NCI-H2029 (cell line): ENCODE data around the gene FBXW11.
"Not testable (repeated sequence)": the region's sequence is repeated elsewhere in the genome, so short reads cannot be mapped to it uniquely, and the experiment has no call there.

Source experiments
- DNase-seq: peaks from one replicate; lab custom pipeline; 2025; lab: John Stamatoyannopoulos, UW

Gene FBXW11

DNA sequence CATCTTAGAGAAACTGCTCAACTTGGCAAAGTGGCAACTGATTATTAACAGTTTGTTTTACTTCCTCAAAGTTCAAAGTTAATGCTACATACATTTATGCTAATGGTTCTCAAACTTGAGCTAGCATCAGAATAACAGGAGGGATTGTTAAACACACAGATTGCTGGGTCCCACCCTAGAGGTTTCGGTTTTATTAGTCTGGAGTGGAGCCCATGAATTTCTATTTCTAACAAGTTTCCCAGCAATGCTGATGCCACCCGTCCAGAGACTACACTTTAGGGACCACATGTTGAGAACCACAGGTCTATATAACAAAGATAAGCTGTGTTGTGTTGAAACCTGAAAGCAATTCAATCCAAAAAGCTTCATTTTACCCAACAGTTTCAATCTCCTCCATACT is 95.3 kb downstream of the FBXW11 start:
- DNase-seq = no peak

DNA sequence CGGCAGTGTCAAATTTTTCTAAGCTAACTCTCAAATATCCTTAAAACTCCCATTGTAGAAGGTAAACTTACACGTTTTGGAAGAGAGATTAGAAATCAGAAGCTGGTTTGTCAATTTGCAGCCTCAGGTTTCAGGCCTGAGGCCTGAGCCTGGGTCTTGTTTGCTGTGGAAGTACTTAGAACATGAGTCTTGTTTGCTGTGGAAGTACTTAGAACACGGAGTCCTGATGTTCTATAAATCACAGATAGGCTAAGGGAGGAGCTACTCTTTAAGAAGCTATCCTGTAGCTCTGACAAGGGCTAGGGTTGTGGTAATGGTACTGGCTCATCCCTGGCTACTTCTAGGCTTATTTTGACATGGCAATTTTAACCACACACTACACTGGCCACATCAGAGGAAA is 97.8 kb downstream of the FBXW11 start:
- DNase-seq = no peak

DNA sequence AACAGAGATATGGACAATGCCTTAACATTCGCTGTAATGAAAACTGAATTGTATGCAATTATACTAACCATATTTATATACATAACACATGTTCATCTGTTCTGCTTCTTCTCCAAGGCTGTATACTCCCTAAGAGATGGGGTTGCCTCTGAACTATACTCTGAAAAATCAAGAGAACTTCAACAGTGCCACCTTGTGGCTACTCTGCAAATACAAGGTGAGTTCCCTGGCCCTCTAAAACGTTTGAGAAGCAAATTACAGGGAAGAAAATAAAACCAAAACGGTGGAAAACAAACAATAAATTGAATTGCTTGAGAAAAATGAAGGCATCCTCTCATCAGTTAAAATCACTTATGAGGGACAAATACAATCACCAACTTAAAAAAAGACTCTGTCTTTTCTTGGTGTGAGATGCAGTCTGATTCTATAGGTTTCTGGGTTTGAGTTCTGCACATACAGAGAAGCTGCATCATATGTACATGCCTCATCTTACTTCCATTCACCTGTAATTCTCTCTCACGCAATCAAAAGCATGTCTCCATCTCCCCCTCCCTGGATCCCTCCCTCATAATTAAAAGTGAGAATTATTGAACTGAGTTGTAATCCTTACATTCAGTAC is 98.6 kb downstream of the FBXW11 start:
- peak; percentile 43 for DNase-seq

DNA sequence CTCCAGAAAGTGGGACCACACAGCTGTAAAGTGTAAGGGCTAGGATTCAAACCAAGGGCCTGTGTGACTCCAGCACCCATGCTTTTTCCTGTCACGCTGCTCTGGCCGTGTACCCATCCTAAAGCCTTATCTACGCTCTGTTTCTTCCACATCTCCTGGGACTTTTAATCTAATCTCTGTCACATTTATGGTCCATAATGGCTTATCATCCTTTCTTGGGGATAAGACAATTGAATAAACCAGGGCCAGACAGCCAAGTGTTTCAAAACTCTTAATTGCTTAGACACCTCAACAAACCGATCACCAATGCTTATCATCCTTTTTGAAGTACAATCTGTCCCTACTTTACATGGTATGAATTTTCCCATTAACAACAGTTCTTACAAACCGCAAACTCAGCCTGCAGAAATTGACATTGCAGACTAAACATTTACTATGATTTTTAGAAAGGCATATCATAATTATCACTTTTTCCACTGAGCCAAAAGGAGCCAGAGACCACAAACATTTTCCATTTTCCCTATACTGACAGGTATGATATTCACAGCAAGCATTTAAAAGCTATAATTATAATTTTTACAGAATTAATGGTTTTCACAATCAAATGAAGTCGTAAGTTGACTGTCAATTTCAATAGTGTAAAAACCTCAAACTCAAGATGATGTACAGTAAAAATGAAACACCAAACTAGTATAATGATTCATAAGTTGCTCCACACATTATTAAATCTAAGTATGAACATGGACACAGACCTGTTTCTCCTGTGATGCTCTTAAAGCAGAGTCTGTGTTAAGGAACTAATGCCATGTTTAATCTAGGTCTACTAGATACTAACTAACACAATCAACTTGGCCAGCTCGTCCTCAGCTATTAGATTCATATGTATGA is 99.5 kb downstream of the FBXW11 start:
- DNase-seq = no peak

DNA sequence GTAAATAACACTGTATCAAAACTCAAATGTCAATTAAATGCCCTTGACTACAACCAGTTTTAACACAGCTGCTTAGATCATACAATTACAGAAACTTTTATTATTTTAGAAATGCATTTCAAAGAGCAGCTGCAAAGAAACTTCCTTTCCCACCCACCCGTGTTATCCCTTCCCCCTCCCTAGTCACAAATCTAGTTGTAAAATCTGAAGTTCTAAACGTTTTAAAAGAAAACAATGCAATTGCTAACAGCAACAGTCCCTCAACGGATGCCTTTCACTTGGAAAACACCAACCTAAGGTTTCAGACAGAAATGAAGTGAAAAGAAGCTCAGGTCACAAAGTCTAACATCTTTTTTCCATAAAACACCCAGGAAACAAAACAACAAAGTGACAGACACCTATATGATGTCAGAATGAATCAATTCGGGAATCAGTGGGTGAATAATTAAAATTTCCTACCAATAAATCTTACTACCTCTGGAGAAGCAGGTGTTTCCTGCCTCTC is 100.3 kb downstream of the FBXW11 start:
- DNase-seq = no peak

DNA sequence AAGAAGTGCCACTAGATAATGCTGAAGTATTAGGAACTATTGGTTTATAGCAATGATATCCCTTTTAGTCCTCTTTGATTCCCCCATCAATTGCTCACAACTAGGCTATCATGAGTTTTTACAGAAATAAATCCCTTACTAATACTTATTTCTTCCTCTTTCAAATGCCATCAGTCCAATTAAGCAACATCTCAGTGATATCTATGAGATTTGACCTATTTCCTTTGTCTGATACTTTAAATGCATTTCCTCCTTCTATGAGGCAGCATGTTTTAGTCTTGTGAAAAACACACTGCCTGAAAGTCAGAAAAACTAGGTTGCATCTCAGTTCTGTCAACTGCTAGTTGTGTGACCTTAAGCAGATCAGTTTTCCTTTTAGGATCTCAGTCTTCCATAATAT is 101.6 kb downstream of the FBXW11 start:
- no peak for DNase-seq

DNA sequence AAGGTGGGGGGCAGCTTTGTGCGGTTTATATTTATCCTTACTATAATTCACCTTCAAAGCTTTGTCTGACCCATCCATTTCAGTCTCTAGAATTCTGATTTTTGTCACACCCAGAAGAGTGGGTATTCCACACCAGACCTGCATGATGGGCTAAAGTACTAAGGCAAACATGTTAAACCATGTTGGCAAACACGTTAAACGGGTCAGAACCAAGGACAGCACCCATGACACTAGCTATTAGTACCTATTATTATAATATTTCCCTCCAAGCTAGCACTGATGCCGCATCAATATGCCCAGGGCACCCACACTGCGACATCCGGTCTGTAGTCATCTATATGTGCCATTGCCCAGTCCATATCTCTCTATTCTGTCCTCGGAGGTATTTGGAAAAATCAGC is 104.7 kb downstream of the FBXW11 start:
- no peak for DNase-seq

DNA sequence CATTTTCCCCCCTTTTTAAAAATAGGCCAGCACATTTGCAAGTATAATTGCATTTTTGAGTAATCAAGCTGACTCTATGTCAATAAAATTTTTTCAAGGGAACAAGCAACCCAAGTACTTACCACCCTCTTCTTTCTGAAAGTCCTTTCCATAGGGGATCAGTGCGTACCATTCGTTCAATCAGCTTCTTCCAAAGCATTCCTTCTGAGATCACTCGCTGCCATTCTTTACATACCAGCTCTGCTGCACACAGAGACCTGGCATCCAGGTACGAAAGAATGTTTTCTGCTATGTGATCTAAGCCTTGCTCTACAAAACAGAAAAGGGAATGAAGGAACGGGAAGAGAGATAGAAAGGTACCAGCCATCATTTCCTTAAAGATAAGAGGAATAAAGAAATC is 106.6 kb downstream of the FBXW11 start:
- no peak for DNase-seq

DNA sequence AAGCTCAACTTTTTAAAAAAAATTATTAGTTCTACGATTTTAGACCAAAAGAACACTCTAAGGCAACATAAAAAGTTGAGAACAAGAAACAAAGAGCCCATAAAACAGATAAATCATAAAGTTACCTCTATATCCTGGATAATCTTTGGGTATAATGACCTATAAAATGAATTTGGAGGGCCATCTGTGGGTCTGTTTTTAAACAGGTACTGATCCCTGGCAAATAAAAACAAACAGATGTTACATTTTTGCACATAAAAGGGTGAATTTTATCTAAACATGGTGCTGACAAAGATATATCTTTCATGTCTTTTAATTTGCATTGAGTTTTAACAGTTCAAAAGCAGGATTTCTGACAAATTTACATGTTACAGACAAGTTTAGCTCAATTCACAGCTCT is 107.6 kb downstream of the FBXW11 start:
- DNase-seq = no peak

DNA sequence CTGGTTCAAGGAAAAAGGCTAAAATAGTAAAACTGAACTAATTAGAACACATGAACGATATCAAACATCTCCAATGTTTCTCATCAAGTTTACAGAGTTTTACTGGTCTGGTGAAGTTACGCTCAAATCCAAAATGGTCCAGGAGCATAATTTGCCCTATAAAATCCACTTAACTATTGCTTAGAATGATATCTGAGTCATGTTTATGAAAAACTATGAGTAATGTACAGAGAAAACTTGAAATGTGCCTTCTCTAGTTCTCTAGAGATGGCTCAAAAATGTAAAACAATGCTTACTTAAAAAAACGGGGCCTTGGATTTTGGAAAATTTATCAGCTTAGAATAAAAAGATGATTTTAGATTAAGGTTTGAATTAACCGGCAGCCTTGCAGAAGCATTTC is 108.1 kb downstream of the FBXW11 start:
- no peak for DNase-seq

DNA sequence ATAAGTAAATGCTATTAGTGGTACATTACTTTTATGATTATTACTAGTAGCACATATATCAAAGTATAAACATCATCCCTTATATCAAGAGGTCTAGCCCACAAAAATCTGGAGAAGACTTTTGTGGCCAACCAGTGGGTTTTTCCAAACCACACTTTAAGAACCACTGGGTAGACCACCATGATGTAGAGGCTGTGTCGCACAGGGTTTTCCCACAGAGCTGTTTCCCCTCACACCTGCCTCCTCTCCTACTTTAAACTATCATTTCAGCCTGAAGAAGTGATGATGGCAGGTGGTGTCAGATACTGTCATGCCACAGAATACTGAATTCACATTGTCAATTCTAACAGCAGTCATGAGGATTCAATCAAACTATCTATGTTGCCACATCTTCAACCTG is 109.2 kb downstream of the FBXW11 start:
- no peak for DNase-seq

DNA sequence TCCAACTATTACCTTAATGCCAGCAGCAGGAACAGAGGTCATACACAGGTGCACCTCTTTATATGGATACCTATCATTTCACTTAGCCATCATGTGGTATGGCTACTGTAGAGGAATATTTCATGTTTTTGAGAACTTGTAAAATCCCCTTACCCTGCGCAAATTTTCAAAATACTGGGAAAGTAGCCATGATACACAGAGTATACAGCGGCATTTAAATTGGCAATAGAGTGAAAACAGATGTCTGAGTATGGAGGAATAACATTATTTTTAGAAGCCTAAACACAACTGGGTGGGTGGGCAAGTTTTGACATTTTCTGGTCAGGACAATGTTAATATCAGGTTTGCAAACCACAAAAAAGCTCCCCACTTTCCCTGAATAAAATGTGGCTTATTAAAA is 111.4 kb downstream of the FBXW11 start:
- DNase-seq = no peak

DNA sequence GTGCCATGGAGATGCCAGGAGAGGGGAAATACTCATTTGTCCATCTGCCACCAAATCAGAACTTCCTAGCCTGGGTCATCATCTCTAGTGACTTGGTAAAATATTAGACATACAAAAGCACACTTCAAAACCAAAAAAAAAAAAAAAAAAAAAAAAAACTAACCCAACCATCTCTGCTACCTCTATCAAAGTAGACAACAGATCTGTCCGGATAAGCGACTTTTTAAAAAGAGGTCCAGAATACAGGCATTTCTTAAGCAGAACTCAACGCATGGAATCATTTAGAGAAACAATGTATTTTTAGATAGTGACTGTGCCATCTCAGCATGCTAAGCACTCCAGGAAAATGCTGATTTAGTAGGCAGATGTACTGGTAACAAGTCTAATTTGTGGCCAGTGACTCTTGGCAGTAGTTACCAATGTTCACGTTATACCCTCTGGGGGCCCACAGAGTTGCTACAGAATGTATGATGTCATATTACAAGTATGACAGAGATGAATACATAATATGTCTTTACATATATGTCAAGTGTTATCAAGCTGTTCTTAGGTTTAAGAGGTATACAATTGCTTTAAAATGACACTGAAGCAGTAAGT is 113.0 kb downstream of the FBXW11 start:
- DNase-seq = no peak

DNA sequence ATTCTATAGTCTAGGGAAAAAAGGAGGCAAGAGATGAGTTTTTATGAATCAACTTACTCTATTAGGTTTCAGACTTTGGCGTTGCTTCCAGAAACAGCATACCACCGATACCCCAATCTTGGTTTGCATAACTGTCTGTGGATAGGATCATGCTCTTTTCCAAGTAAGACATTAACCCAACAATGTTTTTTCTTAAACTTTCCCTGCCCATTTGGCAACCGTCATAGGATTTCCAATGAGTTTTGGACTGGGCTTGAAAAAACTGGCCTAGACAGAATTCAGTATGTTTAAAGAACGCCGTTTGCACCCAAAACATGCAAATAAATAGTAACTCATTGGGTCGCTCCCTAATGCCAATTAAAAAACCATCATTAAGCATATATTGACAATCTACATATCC is 114.8 kb downstream of the FBXW11 start:
- no peak for DNase-seq

DNA sequence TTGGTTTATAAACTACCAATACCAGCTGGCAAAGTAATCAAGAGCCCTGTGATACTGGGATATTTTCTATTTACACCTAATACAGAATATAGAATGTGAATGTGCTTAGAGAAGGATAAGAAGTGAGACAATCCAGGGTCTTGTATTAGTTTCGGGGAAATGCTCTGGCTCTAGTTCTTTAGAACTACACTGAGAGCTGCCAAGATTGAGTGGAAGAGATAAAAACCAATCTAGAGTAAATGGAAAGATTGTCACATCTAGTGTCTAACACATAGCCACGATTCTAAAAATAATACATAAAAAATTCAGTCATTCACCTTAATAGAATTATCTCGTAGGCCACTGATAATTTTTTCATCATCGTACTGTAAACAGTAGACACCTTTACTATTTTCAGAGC is 115.3 kb downstream of the FBXW11 start:
- no peak for DNase-seq

DNA sequence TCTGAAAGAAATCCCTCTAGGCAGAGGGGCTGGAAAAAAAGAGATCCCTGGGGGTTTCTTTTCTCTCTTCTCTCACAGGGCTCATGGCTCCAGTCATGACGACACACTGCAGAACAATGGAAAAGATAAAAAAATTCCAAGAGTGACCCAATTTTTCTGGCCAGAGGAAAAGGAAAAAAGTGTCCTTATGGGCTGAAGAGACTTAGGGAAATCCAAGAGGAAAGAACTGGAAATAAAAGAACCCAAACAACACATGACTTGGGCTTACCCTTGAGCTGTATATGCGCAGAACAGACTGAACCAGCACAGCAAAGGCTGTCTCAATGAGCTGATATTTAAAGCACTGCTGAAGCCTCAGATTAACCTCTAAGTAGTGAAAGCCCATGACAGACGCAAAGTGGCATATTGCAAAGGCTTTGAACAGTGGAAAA is 118.4 kb downstream of the FBXW11 start:
- DNase-seq = no peak

DNA sequence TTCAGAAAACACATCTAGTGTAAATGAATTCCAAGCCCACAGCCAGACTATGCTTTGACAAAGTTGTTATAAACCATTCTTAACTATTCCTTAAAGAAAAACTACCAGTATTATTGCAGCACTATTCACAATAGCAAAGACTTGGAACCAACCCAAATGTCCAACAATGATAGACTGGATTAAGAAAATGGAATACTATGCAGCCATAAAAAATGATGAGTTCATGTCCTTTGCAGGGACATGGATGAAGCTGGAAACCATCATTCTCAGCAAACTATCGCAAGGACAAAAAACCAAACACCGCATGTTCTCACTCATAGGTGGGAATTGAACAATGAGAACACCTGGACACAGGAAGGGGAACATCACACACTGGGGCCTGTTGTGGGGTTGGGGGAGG is 120.4 kb downstream of the FBXW11 start:
- not testable (repeated sequence) for DNase-seq

DNA sequence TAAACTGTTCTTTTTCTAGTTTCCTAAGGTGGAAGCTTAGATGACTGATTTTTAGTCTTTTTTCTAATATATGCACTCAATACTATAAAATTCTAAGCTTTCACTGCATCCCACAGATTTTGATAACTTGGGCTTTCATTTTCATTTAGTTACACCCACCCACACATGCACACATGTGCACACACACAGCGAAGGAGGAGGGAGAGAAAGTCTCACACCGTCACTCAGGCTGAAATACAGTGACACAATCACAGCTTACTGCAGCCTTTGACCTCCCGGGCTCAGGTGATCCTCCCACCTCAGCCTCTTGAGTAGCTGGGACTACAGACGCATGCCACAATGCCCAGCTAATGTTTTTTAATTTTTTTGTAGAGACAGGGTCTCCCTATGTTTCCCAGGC is 124.3 kb downstream of the FBXW11 start:
- DNase-seq = no peak

DNA sequence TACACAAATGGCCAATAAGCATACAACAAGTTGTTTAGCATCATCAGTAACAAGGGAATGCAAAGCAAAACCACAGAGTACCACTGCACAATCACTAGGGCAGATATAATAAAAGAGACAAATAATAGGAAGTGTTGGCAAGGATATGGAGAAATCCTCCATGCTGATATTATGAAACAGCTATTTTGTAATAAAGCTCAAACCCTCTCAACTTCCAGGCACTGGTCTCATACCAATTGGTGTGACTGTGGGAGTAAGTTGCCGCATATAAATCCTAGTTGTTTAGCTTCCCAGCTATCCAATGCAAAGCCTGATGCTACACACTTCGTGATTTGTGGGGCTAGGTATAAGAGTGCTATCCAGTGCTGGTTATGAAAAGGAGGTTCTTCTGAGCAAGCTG is 132.2 kb downstream of the FBXW11 start:
- DNase-seq = no peak

DNA sequence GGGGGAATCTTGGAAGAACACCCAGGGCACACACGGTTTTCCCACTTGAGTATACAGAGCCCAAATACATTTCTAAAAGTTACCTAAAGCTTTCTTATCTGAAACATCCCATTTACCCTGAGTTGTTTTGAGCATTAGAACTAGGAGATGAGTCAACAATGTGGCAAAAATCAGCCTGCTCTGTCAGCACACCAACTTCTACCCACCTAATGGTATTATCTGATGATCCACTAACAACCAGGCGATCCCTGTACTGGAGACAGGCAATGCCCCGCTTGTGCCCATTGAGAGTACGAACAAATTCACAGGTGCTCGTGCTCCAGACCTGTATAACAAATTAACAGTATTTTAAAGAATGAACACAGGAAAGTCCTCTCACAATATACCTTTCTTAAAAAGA is 133.8 kb downstream of the FBXW11 start:
- no peak for DNase-seq

DNA sequence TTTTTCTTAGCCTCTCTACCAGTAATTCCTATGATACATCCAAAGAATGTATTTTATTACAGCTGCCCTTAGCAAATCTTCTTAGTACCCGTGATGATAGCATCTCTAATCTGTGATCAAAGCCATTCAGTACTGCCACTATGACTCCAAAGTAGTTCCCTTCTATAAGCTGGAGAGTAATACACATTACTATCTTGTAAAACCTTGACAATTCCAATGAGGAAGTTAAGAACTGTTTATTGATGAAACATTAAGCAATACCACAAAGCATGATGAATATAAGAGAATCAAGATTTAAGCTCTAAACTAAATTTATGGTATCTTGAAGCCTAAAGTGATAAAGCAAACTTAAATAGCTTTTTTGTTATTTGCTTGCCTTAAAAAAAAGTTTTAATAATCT is 134.7 kb downstream of the FBXW11 start:
- no peak for DNase-seq

DNA sequence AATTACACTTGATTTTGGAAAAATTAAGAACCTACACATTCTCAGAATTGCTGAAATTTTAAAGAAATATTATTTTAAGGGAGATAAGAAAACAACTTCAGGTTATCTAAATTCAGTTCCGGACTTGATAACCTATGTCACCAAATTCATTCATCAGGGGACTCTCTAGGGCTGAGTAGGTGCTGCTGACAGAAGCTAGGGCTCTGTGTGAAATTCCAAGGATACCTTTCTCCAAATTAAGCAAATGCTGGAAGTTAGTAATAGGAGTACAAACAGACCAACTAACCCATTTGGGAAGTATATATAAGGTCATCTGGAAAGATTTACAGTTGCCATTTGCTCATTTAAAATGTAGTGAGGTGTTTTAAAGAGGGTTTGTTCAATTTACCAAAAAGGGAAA is 136.5 kb downstream of the FBXW11 start:
- DNase-seq = no peak

DNA sequence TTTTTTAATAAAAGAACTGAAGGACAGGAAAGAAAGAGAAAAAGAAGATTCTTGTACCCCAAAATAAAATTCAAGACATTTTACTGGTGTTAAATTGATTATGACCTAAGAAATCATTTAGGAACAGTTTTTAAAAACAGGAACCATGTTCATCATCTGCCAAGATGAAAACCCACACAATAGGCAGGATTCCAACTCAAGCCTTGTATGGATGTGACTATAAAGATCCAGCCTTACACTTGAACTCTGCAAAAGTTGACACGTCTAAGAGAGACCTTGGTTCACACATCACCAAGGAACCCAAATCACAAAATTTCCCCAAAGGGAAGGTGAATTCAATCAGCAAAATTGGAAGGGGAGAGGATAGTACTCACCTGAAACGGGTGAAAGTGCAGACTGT is 138.2 kb downstream of the FBXW11 start:
- DNase-seq = no peak
